ENCODE results near the gene RAB8A.

- TF ChIP-seq, protein P1, sequence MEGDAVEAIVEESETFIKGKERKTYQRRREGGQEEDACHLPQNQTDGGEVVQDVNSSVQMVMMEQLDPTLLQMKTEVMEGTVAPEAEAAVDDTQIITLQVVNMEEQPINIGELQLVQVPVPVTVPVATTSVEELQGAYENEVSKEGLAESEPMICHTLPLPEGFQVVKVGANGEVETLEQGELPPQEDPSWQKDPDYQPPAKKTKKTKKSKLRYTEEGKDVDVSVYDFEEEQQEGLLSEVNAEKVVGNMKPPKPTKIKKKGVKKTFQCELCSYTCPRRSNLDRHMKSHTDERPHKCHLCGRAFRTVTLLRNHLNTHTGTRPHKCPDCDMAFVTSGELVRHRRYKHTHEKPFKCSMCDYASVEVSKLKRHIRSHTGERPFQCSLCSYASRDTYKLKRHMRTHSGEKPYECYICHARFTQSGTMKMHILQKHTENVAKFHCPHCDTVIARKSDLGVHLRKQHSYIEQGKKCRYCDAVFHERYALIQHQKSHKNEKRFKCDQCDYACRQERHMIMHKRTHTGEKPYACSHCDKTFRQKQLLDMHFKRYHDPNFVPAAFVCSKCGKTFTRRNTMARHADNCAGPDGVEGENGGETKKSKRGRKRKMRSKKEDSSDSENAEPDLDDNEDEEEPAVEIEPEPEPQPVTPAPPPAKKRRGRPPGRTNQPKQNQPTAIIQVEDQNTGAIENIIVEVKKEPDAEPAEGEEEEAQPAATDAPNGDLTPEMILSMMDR (IDR thresholded peaks at IDR 0.05; ENCODE audit: poor library complexity, severe bottlenecking): no peak
- TF ChIP-seq SMC3 (conservative IDR thresholded peaks at IDR 0.05; ENCODE audit: poor library complexity) (no peak), POLR2AphosphoS5 (IDR thresholded peaks at IDR 0.05) (no peak), MXI1 (conservative IDR thresholded peaks at IDR 0.05; ENCODE audit: poor library complexity, severe bottlenecking) (no peak)
These were observed 23.2 kb upstream of the RAB8A start for GRCh38 chr19:16088351-16089009.

Measured in neural cell (in vitro differentiated cells).